ENCODE results near the gene EPB41. TPM values are rescaled to one million over a fixed set of nuclear protein-coding genes. Genes with fewer than 3 reads are reported as not detected.
"Not testable (repeated sequence)": the region's sequence is repeated elsewhere in the genome, so short reads cannot be mapped to it uniquely, and the experiment has no call there.

EPB41 gene
- total RNA-seq, 1 donor from 2014 or later = 109 TPM

DNA sequence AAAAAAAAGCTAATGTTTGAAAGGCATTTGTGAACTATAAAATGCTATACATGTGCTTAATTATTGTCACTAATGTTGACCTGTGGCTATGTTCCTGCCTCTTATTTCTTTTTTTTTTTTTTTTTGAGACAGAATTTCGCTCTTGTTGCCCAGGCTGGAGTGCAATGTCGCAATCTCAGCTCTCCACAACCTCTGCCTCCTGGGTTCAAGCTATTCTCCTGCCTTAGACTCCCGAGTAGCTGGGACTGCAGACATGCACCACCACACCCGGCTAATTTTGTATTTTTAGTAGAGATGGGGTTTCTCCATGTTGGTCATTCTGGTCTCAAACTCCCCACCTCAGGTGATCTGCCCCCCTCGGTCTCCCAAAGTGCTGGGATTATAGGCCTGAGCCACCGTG, 193.7 kb downstream of the EPB41 start:
- not testable (repeated sequence) for DNase-seq (ENCODE audit: low spot score)

DNA sequence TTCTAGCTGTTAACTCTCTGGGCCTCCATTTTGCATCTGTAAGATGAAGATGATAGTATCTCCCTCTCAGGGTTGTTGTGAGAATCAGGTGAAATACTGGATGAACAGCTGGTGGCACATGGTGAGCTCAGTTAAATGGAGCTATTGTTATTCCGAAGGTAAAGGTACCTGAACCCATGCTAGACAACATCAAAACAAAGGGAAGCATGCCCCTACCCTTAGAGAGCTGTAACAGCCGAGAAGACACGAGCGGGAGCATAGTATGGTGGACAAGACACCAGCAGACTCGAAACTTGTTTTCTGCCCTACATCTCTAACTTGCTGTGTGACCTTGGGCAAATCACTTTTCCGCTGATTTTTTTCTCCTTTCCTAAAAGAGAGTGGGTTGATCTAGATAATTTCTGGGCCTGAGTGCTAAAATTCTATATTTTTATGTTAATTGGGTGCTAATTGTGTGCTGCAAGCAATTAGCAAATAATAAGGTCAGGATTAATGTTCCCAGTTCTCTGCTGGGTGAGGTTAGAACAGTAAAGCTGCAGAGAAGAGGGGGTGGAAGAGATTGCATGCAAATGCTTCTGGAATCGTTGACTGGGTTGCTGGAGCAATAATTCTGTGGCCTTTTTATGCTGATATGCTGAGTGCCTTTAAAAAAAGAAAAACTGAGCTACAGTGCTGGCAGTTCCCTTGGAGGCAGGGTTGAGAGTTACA, 198.5 kb downstream of the EPB41 start:
- DNase-seq (ENCODE audit: low spot score) = no peak

DNA sequence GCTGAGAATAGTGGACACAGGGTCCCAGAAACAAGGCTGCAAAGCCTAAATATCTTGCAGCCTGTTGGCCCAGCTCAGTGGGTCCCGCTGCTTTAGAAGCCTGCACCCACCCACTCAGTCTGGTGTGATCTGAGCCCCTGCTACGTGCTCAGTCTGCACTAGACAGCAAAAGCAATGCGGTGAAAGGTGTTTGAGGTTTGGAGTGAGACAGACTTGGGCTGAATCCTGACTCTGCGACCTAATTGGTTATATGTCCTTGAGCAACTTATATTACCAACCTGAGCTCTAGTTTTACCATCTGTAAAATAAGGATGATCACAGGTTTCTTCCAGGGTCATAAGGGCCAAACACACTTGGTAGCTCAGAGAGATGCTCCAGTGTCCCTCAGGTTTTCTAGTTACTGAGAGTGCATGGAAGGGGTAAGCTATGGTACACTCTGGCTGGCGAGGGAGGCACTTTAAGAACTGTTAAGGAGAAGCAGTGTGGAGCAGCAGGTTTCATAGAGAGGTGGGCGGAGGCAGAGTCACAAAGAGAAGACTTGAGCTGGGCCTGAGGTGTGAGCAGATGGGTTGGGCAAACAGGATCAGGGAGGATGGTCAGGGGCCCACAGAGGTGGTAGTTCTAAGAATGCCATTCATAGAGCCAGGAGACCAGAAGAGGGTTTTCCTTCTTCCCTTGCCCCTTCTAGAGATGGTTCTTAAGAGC, 199.2 kb downstream of the EPB41 start:
- DNase-seq (ENCODE audit: low spot score) = no peak

DNA sequence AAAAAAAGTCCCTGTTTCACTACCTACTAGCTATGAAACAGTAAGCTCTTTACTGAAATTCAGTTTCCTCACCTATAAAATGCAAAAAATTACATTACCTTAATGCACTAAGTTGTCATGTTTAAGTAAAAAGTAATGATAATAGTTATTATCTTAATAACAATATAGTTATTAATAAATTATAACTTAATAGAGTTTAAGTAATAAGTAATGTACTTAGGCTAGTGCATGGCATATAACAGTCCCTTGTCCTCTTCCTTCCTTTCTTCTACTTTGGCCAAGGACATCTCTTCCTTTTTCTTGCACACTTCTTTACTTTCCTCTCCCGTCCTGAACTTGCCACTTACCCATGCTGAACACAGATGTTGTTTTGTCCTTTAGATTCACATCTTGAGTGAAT, 200.3 kb downstream of the EPB41 start:
- no peak for DNase-seq (ENCODE audit: low spot score)

DNA sequence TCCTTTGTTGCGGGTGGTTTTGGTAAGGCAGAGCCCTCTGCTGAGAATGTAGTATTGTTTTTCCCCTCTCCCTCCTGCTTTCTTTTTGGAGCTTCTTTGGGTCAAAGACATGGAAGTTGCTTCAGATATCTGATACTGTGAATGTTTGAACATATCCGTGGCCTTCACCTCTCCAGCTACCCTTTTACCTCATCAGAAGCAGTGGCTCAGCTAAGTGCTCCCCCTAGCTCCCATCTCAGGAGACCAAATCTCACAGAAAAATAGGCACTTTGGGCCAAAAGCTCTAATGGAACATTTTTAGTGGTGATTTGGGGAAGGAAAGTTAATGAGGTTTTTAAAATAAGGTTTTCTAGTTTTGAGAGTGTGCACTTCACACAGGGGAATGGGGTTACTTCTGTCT, 203.0 kb downstream of the EPB41 start:
- no peak for DNase-seq (ENCODE audit: low spot score)

DNA sequence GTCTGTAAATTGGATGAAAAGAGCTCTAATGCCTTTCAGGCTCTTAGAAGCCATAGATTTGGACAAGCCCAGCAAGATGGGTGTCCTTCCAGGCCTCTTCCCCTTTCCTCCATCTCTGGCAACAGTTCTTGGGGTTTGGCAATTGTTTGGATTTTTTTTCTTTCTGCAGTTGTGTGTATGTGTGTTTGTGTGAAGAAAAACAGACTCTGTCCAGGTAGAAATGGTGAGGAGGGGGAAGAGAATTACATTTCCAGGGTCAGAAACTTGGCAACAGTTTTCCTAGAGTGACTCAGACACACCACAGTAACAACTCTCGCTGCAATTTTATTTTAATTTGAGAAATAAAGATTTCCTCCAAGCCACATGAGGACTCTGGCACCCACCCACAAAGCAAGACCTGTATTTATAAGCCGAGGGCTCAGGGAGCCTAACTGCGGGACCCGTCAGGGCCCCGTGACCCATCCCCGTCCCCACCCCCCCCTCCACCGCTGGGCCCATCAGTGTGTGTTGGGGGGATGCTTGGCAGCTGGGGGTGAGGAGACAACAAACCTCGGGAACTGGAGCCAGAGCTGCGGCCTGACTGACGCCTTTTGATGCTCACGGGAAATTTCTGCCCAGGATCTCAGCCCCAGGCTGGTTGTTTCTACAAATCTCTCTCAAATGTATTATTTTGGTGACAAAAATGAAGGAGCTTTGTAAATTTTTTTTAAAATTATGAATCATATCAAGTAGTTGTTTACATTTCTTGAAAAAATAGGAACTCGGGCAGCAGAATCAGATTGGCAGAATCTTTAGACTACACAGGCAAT, 205.0 kb downstream of the EPB41 start:
- DNase-seq (ENCODE audit: low spot score) = no peak

DNA sequence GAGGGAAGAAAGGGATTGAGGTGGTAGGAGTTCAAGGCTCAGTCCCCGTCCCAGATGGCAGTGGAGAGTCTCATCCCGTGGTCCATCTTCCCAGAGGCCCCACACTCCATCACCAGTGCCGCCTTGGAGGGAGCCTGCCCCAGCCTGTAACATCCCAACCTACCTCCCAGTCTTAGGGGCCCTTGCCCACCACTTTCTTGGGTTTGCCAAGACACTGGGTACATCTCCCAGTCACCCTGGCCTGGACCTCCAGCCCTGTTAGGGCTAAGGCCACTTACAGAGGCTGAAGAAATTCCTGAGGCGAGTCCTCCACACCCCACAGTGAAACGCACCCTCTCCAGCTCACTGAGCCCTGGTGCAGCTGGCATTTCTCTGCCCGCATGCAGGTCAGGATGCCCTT, 206.0 kb downstream of the EPB41 start:
- DNase-seq (ENCODE audit: low spot score) = no peak

DNA sequence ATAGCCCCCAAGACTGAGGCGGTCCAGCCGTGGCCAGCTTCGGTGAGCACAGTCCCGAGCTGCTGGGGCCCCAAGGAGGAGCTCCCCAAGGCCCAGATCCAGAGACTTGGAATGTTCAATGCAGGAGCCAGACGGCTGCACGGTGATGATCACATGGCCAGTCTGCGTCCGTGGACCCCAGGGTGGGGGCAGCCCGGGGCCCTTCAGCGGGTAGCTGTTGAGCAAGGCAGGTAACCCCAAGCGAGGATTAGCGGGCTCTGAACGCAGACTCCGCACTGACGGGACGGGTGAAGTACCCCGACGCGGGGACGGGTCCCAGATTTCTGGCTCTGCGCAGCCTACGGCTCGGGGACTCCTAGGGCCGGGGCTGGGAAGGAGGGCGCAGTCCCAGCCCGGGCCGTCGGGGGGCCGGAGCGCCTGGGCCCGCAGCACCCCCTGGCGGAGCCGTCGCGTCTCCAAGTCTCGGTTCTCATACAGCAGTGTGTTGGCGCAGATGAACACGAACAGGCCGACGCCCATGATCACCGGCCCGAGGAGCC, 206.6 kb downstream of the EPB41 start:
- DNase-seq (ENCODE audit: low spot score) = peak; percentile 64

DNA sequence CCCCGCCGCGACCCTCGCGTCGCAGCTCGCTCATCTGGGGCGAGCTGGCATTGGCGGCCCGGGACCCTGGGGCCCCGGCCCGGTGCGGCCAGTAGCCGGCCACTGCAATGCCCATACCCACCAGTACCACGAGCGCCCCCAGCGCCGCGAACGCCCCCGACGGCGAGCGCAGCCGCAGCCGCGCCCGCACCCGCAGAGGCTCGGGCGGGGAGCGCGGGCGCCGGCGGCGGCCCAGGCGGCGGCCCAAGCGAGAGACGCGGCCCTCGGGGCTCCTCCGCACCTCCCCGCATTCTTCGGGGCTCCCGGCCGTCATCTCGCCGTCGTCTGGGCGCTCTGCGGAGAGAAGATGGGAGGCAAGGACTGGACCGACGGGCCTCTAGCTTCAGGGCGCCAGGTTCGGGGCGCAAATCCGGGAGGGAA, 207.2 kb downstream of the EPB41 start:
- DNase-seq (ENCODE audit: low spot score) = no peak

DNA sequence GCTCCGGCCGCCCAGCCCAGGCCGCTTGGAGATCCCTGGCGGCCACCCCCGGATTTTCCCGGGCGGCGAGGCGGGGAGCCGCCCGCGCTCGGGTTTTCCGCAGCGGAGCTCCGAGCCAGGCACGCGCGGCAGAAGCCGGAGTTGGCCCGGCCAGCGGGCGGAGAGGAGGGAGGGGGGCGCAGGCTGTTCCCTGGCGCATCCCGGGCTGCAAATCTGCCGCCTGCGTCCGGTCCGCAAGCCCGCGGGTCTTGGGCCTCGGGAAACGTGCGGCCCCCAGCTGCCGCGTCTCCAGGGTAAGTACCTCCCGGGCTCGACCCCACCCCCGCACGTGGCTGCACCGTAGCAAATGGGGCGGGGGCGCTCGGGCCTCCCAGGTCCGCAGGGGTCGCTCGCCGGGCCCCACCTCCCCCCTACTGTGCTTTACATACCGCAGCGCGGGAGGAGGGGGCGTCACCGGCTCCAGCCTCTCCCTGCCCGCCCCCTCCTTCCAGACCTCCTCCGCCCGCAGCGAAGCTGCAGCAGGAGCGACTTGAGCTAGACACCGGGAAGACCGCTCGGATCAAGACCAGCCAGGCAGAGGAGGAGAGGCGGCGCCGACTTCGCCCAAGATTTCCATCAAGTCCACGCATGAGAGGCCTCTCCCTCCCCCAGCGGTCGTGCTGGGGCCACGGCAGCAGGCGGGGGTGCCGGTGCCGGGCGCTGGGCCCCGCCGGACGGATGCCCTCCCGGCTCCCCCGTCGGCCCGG, 207.7 kb downstream of the EPB41 start:
- DNase-seq (ENCODE audit: low spot score) = peak; percentile 63

DNA sequence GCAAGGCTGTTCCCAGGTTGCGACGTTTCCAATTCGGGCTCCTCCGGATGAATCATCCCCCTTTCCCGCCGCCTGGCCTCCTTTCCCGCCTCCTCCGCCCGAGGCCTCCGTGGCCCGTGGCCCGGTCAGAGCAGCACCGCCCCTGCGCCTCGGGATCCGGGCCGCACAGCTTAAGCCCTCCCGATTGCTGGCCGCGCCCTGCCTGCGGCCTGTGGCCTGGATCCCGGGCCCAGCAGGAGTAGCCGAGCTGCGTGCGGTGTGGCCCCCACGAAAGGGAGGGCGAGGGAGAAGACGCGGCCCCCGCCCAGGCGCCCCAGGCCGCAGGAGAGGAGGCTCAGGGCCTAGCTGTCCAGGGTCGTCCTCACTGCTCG, 208.3 kb downstream of the EPB41 start:
- DNase-seq (ENCODE audit: low spot score) = peak; percentile 61

DNA sequence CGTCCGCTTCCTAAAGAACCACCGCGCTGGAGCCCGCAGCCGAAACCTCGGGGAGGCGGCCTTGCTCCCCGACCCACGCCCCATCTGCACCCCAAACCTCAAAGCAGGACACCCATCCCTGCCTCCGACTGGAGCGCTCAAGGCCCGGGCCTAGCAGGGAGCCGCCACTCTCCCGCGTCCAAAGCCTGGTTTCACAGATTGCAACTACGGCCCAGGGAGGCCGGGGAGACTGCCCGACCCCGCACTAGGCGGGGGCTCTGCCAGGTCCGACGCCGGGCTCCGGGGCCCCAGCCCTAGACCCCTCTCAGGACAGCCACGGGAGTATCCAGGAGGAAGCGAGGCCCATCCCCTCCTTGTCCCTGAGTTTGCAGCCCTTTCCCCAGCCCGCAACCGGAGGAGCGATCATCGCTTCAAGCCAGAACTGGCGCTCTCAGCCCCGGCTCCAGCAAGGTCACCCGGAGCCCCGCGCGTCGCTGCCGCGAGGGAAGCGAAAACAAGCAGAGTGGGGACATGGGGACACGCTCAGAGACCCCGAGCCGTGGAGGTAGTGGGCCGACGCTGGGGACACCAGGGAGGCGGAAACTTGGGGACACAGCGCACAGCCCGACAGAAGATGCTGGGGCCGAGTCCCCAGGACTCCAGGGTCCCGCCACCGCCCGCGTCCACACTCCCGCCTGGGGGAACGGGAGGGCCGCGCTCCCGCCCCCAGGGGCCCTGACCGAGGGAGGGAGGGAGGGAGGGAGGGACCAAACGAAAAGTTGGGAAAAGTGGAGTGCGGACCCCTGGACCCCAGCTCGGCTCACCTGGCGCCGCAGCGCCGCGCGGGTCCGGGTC, 208.9 kb downstream of the EPB41 start:
- DNase-seq (ENCODE audit: low spot score) = no peak

DNA sequence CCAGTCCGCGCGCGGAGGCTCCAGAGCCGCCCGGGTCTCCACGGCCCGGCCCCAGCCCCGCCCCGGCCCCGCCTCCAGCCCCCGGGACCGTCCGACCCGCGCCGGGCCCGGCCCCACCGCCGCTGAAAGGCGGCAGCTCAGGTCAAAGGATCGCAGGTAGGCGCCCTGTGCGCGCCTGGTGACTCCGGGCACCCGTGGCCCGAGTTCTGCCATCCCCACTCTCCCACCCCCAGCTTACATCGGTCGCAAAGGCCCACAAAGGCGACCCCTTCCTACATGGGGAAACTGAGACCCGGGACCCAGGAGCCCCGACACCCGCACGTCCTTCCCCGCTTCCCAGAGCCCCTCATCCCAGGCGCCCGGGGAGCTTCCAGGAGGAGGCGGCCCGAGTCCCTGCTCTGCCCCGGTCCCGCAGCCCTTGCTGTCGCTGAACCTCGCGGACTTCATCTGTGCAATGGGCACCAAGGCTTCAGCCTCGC, 209.6 kb downstream of the EPB41 start, which contains the start of gene TMEM200B:
TMEM200B (minus strand) TSS at position 17 of the 479 bp plus-strand sequence. CDS start 2,075 bp downstream, outside the sequence.
- no peak for DNase-seq (ENCODE audit: low spot score)

DNA sequence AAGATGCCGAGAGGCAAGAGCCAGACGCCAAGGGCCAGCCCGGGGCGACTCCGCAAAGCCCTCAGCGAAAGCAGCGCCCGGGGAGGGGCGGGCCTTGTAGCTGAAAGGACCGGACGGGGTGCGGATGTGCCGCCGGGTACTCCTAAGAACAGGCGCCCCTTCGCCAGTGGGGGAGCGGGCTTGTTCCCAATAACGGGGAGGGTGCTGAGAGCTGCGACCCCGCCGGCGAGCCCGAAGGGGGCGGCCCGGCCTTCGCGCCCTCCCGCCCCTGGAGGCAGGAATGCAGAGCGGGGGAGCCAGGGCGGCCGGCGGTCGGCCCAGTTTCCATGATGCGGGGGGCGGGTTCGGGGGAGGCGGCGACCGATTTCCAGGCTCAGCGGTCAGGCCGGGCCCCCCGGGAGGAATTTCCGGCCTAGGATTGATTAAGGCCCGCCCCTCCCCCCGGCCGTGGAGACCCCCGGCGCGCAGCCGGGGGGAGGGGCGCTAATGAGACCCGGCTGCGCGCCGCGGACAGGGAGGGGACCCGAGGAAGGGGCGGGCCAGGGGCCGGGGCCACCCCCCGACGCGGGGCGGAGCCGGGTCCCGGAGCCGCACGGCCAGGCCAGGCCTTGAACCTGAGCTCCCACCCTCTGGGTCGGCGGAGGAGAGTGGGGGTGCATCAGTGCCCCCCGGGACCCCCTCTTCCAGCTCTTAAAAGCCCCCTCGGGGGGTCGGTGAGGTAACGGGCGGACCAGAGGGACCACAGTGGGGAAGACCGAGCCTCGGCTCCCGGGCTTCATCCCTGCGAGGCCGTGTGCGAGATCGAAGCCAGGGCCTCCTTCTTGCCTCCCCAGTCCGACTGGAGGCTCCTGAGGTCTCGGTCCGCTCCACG, 210.2 kb downstream of the EPB41 start:
- DNase-seq (ENCODE audit: low spot score) = peak; percentile 88

DNA sequence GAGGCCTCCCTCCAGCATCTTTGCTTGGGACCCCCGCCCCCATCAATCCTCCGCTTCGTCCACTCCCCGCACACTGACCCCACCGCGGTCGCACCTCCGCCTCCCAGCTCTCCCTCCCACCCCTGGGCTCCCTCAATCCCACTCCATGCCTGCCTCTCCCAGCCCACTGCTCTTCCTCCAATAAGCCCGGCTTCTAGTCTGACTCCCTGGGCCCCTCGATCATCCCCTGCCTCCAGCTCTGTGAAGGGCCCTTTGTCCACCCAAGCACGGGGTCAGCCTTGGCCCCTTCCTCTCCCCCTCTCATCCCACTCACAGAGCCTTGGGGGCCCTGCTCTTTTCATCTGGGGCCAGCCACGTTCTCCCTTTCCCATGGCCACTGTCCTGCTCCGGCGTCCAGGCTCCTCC, 210.9 kb downstream of the EPB41 start:
- no peak for DNase-seq (ENCODE audit: low spot score)

DNA sequence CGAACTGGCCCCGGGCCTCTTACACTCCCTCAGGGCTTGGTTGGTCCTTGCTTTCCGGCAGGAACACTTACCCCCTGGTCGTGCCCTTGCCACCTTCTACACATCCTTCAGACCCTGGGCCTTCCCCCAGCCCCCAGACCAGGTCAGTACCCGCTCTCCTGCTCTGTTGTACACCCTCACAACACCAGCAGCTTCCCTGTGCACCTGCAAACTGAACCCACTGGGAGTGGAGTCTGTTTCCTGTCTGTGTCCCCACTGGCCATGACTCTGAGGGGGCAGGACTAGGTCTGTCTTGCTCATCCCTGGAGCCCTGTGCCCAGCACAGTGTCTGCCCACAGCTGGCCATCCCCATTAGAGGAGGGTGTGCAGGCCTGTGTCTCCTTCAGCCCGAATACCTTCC, 211.4 kb downstream of the EPB41 start:
- no peak for DNase-seq (ENCODE audit: low spot score)

DNA sequence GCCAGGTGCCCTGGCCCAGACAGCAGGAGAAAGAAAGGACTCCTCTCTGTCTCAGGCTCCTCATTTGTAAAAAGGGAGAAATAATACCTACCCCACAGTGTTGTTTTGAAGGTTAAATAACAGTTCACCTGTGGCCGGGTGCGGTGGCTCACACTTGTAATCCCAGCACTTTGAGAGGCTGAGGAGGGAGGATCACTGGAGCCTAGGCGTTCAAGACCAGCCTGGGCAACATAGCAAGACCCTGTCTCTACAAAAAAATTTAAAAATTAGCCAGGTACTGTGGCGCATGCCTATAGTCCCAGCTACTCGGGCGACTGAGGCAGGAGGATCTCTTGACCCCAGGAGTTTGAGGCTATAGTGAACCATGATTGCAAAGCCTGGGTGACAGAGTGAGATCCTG, 211.8 kb downstream of the EPB41 start:
- no peak for DNase-seq (ENCODE audit: low spot score)

DNA sequence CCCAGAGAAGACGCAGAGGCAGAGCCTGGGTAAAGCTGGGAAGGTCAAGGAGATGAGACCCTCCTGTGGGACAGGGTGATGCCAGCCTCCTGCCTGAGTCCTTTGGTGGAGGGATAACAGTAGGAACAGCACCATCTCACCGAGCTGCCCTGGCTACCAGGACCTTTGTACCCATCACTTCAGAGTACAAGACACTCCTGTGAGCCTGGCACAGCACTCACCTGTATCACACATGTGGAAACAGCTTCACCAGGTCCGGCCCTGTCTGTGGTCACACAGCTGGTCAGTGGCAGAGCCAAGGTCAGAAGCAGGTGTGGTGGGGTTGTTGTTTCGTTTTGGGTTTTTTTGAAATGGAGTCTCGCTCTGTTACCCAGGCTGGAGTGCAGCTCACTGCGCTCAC, 214.4 kb downstream of the EPB41 start:
- DNase-seq (ENCODE audit: low spot score) = no peak

DNA sequence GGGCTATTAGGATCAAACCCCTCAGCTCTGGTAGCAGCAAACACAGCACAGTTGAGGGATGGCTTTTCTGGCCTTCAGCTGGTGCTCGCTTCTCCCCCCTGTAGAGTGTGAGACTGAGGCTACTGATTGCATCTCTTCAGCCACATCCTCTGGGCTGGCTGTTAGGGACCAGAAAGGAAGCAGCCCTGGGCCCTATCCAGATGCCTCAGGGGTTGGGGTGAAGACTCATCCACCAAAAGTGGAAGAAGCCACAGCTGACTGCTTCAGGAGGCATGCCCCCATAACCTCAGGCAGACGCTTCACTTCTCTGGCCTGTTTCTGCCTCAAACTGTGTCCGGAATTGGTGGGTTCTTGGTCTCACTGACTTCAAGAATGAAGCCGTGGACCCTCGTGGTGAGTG, 215.5 kb downstream of the EPB41 start:
- no peak for DNase-seq (ENCODE audit: low spot score)

DNA sequence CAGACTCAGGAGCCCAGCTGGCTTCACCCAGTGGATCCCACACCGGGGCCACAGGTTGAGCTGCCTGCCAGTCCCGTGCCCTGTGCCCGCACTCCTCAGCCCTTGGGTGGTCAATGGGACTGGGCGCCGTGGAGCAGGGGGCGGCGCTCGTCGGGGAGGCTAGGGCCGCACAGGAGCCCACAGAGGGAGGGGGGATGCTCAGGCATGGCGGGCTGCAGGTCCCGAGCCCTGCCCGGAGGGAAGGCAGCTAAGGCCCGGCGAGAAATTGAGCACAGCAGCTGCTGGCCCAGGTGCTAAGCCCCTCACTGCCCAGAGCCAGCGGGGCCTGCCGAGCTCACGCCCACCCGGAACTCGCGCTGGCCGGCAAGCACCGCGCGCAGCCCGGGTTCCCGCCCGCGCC, 216.7 kb downstream of the EPB41 start:
- DNase-seq (ENCODE audit: low spot score) = not testable (repeated sequence)
